ENCODE data around the gene TNNT3.

TNNT3 gene

DNA sequence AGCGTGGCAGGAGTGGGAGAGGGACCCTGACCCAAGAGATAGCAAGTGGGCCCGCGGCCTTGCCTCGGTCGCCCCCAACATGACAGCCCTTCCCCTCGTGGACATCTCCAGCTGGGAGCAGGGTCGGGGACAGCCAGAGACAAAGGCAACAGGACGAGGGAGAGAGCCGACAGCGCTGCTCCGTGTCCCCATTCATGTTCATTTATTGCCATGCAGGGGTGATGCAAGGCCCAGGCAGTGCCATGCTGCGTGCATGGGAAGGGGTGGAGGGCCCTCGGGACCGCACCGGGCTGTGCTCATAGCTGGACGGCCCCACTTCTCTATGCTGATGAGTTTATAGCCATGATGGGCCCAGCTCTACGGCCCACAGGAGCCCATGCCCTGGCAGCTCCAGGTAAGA is 40.3 kb downstream of the TNNT3 start:
- DNase-seq = no peak

DNA sequence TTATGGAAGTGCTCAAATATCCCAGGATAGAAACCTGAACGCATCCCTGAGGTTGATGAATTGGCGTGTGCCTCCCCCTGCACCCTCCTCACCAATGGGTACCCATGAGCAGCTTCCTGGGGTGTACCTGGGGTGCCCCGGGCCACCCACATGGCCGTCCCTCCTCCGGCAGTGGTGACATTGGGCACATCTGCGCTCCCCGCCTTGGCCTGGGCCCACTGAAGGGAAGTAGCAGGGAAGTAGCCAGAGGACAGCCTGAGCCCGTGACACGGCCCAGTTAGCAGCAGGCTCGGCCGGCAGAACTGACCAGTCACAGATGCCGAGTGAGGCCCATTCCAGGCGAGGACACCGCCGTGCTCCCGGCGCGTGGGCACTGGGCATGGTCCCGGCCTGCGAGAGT is 44.4 kb downstream of the TNNT3 start:
- DNase-seq = no peak

GRCh38 chr11:1964348-1964747 is 44.8 kb downstream of the TNNT3 start:
- no peak for DNase-seq

- no peak for DNase-seq
Observed at GRCh38 chr11:1964955-1965354, 45.5 kb downstream of the TNNT3 start.

DNA sequence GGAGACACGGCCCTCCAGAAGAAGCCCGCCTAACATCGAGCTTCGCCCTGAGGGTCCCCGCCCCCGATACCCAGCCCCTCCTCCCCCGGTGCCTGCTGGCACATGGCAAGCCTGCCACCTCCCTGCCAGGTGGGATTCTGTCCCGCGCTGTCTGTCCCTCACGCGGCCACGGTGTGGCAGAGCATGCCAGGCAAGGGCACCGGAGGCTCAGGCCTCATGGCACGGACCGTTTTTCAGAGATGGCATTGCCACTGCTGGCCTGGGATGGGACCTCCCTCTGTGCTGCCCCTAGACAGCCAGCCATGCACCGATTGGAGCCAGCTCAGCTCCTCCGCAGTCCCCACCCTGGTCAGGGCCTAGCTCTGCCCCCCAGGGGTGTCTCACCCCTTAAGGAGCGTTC is 47.0 kb downstream of the TNNT3 start:
- DNase-seq = no peak

DNA sequence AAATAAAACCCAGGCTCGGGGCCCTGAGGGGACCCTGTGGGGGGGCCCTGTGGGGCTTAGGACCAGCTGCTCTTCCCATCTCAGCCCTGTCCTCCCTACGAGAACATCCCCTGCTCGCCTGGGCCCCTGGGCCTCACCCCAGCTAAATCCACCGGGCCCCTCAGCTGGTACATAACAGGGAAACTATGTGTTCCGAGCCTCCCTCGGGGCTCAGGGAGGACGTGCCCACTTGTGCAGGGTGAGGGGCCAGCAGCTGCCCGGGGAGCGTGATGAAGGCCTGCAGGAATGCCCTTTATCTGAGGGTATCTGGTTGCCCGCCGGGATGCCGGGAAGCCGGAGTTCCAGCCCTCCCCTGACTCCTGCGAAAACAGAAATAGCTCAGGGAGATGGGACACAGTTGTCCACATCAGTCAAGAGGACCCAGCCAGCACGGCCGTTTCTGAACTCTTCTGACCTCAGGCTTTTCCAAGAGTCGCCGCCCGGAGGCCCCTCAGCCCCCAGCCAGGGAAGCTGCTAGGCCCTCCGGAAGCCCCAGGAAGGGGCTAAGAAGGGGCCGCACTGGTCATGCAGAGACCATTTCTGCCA is 48.2 kb downstream of the TNNT3 start:
- no peak for DNase-seq

DNA sequence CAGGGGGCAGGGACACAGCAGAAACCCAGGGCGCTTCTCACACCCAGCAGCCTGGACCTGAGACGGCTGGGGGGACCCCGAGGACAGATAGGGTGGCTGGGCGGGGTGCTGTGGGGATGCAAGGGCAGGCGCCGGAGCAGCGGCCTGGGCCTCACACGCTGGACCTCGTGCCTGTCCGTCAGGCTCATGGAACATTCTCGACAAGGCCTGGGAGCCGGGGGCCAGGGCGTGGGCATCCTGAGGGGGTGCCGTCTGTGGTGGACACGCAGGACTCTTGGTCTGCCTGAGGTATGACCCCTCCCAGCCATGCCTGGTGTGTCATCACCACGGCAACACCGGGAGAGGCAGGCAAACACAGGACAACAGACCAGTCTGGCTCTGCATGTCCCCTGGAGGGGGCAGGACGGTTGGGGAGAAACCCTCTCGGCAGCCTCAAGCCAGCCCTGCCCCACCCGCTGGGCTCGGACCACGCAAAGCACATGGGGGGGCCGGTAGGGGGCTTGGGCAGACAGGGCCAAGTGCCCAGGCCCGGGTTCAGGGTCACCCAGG is 49.0 kb downstream of the TNNT3 start:
- no peak for DNase-seq

DNA sequence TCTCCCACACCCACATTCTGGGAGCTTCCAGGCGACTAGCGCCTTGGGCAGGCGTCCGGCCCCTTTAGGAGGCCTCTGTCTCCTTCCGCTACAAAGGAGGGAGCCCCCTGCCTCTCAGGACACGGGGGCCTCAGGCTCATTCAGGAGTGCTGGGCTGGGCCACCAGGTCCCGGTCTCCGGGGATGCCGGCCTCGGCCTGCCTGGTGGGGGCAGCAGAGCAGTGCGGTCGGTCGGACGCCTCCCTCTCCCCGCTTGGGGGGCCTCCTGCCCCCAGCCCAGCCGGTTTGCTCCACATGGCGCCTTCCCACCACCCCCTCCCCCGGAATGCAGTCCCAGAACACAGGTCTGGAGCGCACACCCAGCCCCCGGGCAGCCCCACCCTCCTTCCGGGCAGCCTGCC is 49.5 kb downstream of the TNNT3 start:
- no peak for DNase-seq

GRCh38 chr11:1969776-1970175 is 50.3 kb downstream of the TNNT3 start:
- no peak for DNase-seq

DNA sequence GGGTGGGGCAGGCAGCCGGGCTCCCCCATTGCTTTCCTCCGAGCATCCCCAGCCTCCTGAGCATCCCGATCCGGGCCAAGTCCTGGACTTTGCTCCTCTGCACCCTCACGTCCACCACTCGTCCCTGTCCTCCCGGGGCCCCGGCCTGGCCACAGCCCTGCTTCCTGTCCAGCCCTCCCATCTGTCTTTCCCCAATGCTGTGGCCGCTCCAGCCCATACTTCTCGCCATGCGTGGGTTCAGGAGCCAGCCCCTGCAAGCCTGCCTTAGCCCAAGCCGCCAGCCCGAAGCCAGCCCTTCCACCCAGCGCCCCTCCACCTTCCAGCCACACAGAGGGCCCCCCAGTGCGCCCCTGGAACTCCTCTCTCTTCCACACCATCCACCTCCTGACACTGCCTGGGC is 51.5 kb downstream of the TNNT3 start:
- no peak for DNase-seq

DNA sequence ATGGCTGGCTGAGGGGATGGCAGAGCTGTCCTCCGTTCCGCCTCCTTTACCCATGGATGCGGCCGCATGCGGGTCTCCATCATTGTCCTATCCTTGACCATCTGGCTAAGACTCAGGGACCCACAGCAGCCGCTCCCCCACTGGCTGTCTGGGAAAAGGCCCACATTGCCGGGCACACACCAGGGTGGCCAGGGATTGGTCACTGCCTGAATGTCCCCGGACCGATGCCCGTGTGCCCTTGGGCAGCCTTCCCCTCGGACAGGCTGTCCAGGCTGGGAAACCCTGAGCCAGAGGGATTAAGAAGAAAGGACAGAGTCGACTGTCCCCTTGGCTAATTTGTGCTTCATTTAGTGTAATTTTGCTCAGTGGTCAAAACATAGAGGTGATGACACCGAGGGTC is 55.7 kb downstream of the TNNT3 start:
- no peak for DNase-seq

- no peak for DNase-seq
Observed at GRCh38 chr11:1978720-1979473, 59.4 kb downstream of the TNNT3 start.

GRCh38 chr11:1979607-1980006 is 60.1 kb downstream of the TNNT3 start:
- DNase-seq = no peak

GRCh38 chr11:1982873-1983600 is 63.5 kb downstream of the TNNT3 start:
- no peak for DNase-seq

- DNase-seq = no peak
Observed at GRCh38 chr11:1983601-1983961, 64.1 kb downstream of the TNNT3 start.

DNA sequence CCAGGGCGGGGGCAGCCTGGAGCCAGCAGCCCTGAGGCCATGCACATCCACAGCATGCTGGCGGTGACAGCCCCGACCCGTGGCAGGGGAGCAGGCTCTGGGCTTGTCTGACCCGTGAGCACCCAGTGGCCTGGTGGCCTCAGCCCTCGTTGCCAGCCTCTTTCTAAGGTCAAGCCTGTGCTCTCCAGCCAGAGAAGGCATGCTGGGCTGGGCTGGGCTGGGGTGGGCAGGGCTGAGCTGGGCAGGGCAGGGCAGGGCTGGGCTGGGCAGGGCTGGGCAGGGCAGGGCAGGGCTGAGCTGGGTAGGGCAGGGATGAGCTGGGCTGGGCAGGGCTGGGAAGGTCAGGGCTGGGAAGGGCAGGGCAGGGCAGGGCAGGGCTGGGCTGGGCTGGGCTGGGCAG is 67.5 kb downstream of the TNNT3 start:
- no peak for DNase-seq

GRCh38 chr11:1988174-1988573 is 68.7 kb downstream of the TNNT3 start:
- DNase-seq = no peak
